Upper lobe of right lung (tissue), 1 donor: ENCODE measurements around the gene CRIP1. TPM values are rescaled to one million over a fixed set of nuclear protein-coding genes. Genes with fewer than 3 reads are reported as not detected.

Experiments
- ATAC-seq: fragments of 200-7000 bp; cut with Tn5 transposase; one replicate; pipeline ENCODE4 v1.9.1; 2020; ENCODE audit warnings: mild to moderate bottlenecking, moderate library complexity
- DNase-seq: peaks from one replicate; pipeline ENCODE4 v3.0.0-alpha.2; 2020
- H3K27ac ChIP-seq: fragments of 200-600 bp; one replicate; pipeline ENCODE4 v1.8.0; 2022
- H3K27me3 ChIP-seq: fragments of 200-600 bp; one replicate; pipeline ENCODE4 v1.8.0; 2022; ENCODE audit warnings: mild to moderate bottlenecking
- H3K36me3 ChIP-seq: fragments of 200-600 bp; one replicate; pipeline ENCODE4 v1.8.0; 2022
- H3K4me1 ChIP-seq: fragments of 200-600 bp; one replicate; pipeline ENCODE4 v1.8.0; 2022
- H3K4me3 ChIP-seq: fragments of 200-600 bp; one replicate; pipeline ENCODE4 v1.8.0; 2022; ENCODE audit warnings: mild to moderate bottlenecking
- H3K9me3 ChIP-seq: fragments of 200-600 bp; one replicate; pipeline ENCODE4 v1.8.0; 2022
- intact Hi-C: fragments of 100-400 bp; cut with DNase I; formaldehyde crosslinking; loops from one replicate; pipeline ENCODE4 v1.11.0; 2022
- total RNA-seq: library from RNA; stranded (reverse); fragmentation: NEBNext Ultra II Directional; extraction: Animal tissue kit (Norgen Biotek cat#: 25700); gene quantifications from one replicate; pipeline ENCODE4 v1.2.1, GENCODE V29; 2021
- TF ChIP-seq, protein P1 (sequence below): fragments of 200-600 bp; IDR thresholded peaks from one replicate; pipeline ENCODE4 v1.8.0; 2022; ENCODE audit warnings: antibody characterized with exemption
- donor health status: DM: no; HTN: yes; CAD: no; lungs with severe emphysema.

The CRIP1 gene
- total RNA-seq, 1 donor from 2014 or later = 96.2 TPM

DNA sequence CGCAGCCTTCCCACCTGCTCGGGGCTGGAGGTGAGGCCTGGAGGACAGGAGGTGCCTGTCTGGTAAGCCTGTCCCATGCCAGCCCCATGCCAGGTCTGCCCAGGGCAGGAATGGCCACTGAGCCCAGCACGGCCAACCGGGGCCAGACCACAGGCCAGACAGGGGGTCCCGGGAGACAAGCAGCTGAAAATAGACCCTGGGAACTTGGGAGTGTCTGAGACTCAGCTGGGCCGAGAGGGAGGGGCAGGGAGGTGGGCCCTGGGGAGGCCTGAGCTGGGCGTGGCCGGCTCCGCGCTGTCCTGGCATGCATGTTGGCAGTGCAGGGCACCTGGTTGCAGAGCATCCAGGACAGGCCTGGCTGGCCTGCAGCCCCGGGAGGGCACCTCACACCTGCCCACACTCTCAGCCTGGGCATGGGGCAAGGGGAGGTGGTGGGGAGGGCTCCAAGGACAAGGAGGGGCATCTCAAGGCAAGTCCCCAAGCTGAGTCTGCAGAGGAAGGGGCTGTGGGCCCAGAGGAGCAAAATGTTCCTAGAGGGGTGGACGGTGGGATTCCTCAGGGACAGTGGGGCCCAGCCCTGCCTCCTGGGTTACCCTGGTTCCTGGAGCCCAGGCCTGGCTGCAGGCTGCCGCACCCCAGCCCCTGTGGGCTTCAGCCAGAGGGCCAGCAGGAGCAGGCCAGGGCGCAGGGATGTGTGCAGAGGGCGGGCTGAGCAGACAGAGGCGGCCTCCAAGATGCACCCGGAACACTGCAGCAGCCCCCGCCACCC, 3.2 kb upstream of the CRIP1 start:
- peaks cover 75% of the 10 kb centered on the region for H3K4me1 ChIP-seq
- DNase-seq = no peak

DNA sequence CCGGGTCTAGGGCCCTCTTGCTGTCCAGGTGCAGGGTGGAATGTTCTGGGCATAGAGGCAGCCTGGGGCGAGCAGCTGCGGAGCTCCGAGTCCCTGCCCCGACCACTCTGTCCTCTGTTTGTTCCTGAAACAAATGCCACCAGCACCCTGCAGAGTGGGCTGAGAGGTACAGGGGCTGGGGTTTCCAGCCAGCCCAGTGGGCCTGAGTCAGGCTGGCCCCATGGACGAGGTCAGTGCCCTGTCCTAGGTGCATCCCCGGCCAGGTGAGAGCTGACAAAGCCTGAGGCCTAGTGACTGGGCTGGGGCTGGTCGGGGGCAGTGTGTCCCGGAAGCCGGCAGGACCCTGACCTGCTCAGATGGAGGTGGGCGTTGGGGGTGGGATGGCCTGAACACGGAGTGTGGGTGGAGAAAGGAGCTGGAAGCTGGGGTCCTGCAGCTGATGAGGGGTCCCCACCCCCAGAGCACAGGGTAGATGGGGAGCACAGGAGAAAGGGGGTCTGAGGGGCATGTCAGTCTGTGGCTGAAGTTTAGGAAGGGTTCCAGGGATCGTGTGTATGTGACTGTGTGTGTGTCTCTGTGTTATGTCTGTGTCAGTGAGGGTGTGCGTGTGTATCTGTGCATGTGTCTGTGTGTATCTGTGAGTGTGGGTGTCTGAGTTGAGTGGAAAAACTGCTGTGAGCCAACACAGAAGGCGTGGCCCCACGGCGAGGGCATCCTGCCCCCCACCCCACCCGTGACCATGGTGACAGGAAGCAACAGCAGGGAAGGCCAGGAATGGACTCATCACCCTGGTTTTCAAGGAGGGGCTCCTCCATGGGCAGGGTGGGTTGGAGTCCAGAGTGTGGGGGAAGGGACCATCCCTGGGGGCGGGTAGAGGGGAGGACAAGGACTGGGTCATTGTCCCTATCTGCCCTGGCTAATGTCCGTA, 2.4 kb upstream of the CRIP1 start:
- intact Hi-C loops = no loop called here
- Histone ChIP-seq H3K4me1 (peaks cover 78% of the 10 kb centered on the region), H3K27ac (peak overlapping the region; percentile 47), H3K36me3 (no peaks in the 10 kb centered on the region), H3K4me3 (no peak overlapping the region), H3K27me3 (no peaks in the 10 kb centered on the region), H3K9me3 (no peaks in the 10 kb centered on the region)
- ATAC-seq (no peak), DNase-seq (no peak)
- TF ChIP-seq, protein P1, sequence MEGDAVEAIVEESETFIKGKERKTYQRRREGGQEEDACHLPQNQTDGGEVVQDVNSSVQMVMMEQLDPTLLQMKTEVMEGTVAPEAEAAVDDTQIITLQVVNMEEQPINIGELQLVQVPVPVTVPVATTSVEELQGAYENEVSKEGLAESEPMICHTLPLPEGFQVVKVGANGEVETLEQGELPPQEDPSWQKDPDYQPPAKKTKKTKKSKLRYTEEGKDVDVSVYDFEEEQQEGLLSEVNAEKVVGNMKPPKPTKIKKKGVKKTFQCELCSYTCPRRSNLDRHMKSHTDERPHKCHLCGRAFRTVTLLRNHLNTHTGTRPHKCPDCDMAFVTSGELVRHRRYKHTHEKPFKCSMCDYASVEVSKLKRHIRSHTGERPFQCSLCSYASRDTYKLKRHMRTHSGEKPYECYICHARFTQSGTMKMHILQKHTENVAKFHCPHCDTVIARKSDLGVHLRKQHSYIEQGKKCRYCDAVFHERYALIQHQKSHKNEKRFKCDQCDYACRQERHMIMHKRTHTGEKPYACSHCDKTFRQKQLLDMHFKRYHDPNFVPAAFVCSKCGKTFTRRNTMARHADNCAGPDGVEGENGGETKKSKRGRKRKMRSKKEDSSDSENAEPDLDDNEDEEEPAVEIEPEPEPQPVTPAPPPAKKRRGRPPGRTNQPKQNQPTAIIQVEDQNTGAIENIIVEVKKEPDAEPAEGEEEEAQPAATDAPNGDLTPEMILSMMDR = no peak

More for the DNA sequence above, 3.2 kb upstream of the CRIP1 start:
- peak overlapping the region; percentile 98 for H3K27ac ChIP-seq
- TF ChIP-seq, protein P1 = no peak
- H3K27me3 ChIP-seq = no peaks in the 10 kb centered on the region
- ATAC-seq = no peak
- intact Hi-C loops = no loop called here
- no peaks in the 10 kb centered on the region for H3K9me3 ChIP-seq
- no peaks in the 10 kb centered on the region for H3K36me3 ChIP-seq
- H3K4me3 ChIP-seq = no peak overlapping the region

DNA sequence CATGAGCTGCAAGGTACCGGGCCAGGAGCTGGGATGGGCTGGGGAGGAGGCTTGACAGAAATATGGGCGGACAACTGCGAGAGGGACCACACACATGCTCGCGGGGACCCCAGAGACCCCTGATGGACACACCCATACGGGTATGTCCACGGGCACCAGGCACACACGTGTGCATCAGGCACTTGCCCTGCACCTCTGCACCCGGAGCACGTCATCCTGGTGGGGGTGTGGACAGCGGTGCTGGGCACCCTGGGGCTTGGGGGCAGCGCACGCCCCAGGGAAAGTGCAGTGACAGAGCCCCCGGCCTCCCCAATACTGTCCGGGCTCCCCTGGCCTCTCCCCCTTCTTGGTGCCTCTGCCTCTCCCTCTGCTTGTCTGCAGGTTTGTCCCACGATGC, 1.7 kb upstream of the CRIP1 start:
- Histone ChIP-seq H3K4me1 (peaks cover 77% of the 10 kb centered on the region), H3K4me3 (no peak overlapping the region), H3K36me3 (no peaks in the 10 kb centered on the region), H3K27me3 (no peaks in the 10 kb centered on the region), H3K27ac (peak overlapping the region; percentile 91), H3K9me3 (no peaks in the 10 kb centered on the region)
- ATAC-seq = no peak
- TF ChIP-seq, protein P1 = no peak
- no peak for DNase-seq
- intact Hi-C loops = no loop called here

DNA sequence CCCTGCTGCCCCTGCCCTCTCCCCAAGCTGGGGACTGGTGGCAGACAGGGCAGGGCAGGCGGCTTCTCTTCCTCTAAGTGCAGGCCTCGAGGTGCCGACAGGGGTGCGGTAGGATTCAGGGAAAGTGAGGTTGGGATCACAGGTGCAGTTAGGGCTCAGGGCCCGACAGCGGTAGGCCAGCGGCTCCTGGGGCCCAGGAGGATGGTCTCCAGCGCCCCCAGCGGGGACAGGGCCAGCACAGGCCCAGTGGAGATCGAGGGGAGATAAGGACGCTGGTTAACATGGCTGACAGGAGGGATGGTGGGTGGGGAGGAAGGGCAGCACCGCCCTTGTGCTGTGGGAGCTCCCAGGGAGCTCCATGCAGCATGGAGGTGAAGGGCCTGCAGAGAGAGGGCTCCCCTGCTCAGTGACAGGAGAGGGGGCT, 935 bp upstream of the CRIP1 start:
- DNase-seq (no peak), ATAC-seq (no peak)
- intact Hi-C loops = no loop called here
- H3K9me3 ChIP-seq = no peaks in the 10 kb centered on the region
- H3K27ac ChIP-seq = peak overlapping the region; percentile 91
- no peak overlapping the region for H3K4me3 ChIP-seq
- TF ChIP-seq, protein P1 = peak; percentile 45
- H3K4me1 ChIP-seq = peaks cover 69% of the 10 kb centered on the region
- H3K36me3 ChIP-seq = no peaks in the 10 kb centered on the region
- no peaks in the 10 kb centered on the region for H3K27me3 ChIP-seq

DNA sequence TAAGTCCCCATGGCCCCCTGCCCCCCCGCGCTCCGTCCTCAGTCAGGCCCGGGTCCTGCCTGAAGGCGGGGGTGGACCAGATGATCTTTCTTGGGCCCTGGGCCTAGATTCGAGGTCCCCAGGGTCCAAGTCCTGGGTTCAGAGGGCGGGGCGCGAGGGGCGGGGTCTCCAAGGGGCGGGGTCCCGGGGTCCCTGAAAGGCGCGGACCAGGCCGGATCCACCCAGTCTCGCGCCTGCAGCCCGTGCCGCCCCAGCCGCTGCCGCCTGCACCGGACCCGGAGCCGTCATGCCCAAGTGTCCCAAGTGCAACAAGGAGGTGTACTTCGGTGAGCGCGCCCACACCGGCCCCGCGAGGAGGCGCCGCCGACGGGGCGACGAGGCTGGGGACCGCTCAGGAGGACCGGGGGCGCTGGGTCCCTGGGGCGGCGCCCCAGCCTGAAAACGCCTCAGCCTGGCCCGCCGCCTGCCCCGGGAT, 325 bp downstream of the CRIP1 start:
- H3K27me3 ChIP-seq = no peaks in the 10 kb centered on the region
- peak overlapping the region; percentile 73 for H3K4me3 ChIP-seq
- intact Hi-C loops = no loop called here
- H3K4me1 ChIP-seq = peaks cover 57% of the 10 kb centered on the region
- DNase-seq (no peak), ATAC-seq (no peak)
- H3K27ac ChIP-seq = peak overlapping the region; percentile 91
- no peaks in the 10 kb centered on the region for H3K9me3 ChIP-seq
- TF ChIP-seq, protein P1 = no peak
- H3K36me3 ChIP-seq = no peaks in the 10 kb centered on the region
